ENCODE measurements around the gene DLL3. TPM values are rescaled to one million over a fixed set of nuclear protein-coding genes. Genes with fewer than 3 reads are reported as not detected.
"Not testable (repeated sequence)": the region's sequence is repeated elsewhere in the genome, so short reads cannot be mapped to it uniquely, and the experiment has no call there.

The DLL3 gene
- total RNA-seq, 2 experiments from 2014 or later: 4.4 TPM

DNA sequence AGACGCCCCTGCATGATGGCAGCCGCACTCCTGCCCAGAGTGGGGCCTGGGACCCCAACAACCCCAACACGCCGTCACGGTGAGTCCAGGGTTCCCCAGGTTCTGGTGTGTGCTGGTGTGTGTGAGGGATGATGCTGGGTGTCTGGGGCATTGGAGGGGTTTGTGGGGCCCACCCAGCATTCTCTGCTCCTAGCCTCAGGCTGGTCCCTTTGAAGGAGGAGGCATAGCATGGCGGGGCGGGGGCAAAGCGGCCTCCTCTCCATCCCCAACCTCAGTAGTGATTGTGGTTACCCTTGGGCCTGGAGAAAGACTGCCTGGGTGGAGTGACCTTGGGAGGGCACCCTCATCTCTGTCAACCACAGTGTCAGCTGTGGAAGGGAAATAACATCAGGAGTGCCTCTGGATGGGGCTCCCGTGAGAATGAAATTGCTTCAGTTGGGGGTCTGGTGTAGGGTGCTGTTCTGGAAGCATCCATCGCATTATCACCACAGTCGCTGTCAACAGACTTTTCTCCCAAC lies 25.2 kb upstream of the DLL3 start:
- H3K36me3 ChIP-seq (ENCODE audit: insufficient read depth, low read length): peaks cover 87% of the 10 kb centered on the region
- no peak overlapping the region for H3K27ac ChIP-seq (ENCODE audit: low read depth, low read length, poor library complexity, severe bottlenecking)
- TF ChIP-seq, protein P1, sequence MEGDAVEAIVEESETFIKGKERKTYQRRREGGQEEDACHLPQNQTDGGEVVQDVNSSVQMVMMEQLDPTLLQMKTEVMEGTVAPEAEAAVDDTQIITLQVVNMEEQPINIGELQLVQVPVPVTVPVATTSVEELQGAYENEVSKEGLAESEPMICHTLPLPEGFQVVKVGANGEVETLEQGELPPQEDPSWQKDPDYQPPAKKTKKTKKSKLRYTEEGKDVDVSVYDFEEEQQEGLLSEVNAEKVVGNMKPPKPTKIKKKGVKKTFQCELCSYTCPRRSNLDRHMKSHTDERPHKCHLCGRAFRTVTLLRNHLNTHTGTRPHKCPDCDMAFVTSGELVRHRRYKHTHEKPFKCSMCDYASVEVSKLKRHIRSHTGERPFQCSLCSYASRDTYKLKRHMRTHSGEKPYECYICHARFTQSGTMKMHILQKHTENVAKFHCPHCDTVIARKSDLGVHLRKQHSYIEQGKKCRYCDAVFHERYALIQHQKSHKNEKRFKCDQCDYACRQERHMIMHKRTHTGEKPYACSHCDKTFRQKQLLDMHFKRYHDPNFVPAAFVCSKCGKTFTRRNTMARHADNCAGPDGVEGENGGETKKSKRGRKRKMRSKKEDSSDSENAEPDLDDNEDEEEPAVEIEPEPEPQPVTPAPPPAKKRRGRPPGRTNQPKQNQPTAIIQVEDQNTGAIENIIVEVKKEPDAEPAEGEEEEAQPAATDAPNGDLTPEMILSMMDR (conservative IDR thresholded peaks at IDR 0.05; ENCODE audit: low read length): no peak
- TF ChIP-seq EZH2phosphoT487 (IDR thresholded peaks at IDR 0.05; ENCODE audit: borderline replicate concordance, low read depth, low read length): no peak
- H4K20me1 ChIP-seq (ENCODE audit: insufficient read depth, low read length): no peaks in the 10 kb centered on the region
- ChIA-PET POLR2A (no interaction called here), CTCF (ENCODE audit: unreplicated experiment) (interaction anchor here (1.0 to 1.7 kb wide), 3 partner anchors 24 to 59 kb away, joined by 3 to 7 read pairs (median 5); partner anchors contain the start of gene EID2B)
- no peak overlapping the region for H3K4me3 ChIP-seq (ENCODE audit: low read depth, low read length, poor library complexity, severe bottlenecking)
- no peak for DNase-seq (ENCODE audit: low spot score)
- H2AFZ ChIP-seq (ENCODE audit: low read length): no peak overlapping the region
- intact Hi-C loops (cut with micrococcal nuclease; ENCODE audit: unreplicated experiment): no loop called here
- H3K79me2 ChIP-seq (ENCODE audit: insufficient read depth, low read depth, low read length): no peaks in the 10 kb centered on the region
- no peak overlapping the region for H3K4me2 ChIP-seq (ENCODE audit: low read length)
- H3K9me2 ChIP-seq (ENCODE audit: insufficient read depth, low read length): no peaks in the 10 kb centered on the region
- no TSS peak for BruUV-seq (replicated peaks)
- H3K9me3 ChIP-seq (ENCODE audit: low read length): no peaks in the 10 kb centered on the region
- no peaks in the 10 kb centered on the region for H3K4me1 ChIP-seq (ENCODE audit: insufficient read depth, low read length, poor library complexity, severe bottlenecking)

DNA sequence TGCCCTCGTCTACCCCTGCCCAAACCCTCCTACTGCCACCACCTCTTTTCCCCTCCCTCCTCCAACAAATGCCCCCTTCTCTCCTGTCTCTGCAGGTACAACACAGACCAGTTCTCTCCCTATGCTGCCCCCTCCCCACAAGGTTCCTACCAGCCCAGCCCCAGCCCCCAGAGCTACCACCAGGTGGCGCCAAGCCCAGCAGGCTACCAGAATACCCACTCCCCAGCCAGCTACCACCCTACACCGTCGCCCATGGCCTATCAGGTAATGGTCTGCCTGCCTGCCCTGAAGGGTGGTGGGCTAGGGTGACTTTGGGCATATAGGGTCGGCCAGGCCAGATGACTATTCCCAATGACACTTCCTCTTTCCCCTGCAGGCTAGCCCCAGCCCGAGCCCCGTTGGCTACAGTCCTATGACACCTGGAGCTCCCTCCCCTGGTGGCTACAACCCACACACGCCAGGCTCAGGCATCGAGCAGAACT lies 24.6 kb upstream of the DLL3 start:
- peak; percentile 65 for DNase-seq (ENCODE audit: low spot score)
- CTCF ChIA-PET (ENCODE audit: unreplicated experiment): interaction anchor here (1.0 to 1.7 kb wide), 3 partner anchors 24 to 58 kb away, joined by 3 to 7 read pairs (median 5); partner anchors contain the start of gene EID2B
- no peaks in the 10 kb centered on the region for H3K79me2 ChIP-seq (ENCODE audit: insufficient read depth, low read depth, low read length)
- POLR2A ChIA-PET: no interaction called here
- no peak for TF ChIP-seq EZH2phosphoT487 (IDR thresholded peaks at IDR 0.05; ENCODE audit: borderline replicate concordance, low read depth, low read length)
- TF ChIP-seq, protein P1 (conservative IDR thresholded peaks at IDR 0.05; ENCODE audit: low read length): peak; percentile 86
- no peak overlapping the region for H3K4me3 ChIP-seq (ENCODE audit: low read depth, low read length, poor library complexity, severe bottlenecking)
- no peaks in the 10 kb centered on the region for H3K9me3 ChIP-seq (ENCODE audit: low read length)
- BruUV-seq (replicated peaks): TSS peak; percentile 58
- H4K20me1 ChIP-seq (ENCODE audit: insufficient read depth, low read length): no peaks in the 10 kb centered on the region
- no peak overlapping the region for H3K4me2 ChIP-seq (ENCODE audit: low read length)
- H2AFZ ChIP-seq (ENCODE audit: low read length): no peak overlapping the region
- peaks cover 80% of the 10 kb centered on the region for H3K36me3 ChIP-seq (ENCODE audit: insufficient read depth, low read length)
- no peak overlapping the region for H3K27ac ChIP-seq (ENCODE audit: low read depth, low read length, poor library complexity, severe bottlenecking)
- H3K4me1 ChIP-seq (ENCODE audit: insufficient read depth, low read length, poor library complexity, severe bottlenecking): no peaks in the 10 kb centered on the region
- H3K9me2 ChIP-seq (ENCODE audit: insufficient read depth, low read length): no peaks in the 10 kb centered on the region
- intact Hi-C loops (cut with micrococcal nuclease; ENCODE audit: unreplicated experiment): loop anchor here (1.0 kb wide), 1 partner anchor 58 kb away; the partner anchor contains the start of gene EID2B

DNA sequence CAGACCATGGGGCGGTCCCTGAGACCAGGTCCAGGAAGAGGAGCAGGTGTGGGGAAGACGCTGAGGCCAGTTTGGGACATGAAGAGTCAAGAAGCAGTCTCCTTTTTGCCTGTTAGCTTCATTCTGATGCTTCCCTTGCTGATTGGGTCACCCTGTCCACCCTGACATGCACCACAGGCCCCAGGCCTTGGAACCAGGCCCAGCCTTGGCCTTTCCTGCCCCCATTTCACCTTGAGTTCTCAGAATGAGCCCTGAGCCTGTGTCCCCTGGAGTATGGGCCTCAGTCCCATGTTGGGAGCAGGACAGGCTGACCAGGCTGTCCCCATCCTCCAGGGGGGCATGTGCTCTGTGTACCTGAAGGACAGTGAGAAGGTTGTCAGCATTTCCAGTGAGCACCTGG lies 23.0 kb upstream of the DLL3 start:
- H3K4me3 ChIP-seq (ENCODE audit: low read depth, low read length, poor library complexity, severe bottlenecking): no peak overlapping the region
- H4K20me1 ChIP-seq (ENCODE audit: insufficient read depth, low read length): no peaks in the 10 kb centered on the region
- intact Hi-C loops (cut with micrococcal nuclease; ENCODE audit: unreplicated experiment): no loop called here
- no peak overlapping the region for H3K4me2 ChIP-seq (ENCODE audit: low read length)
- no peak for DNase-seq (ENCODE audit: low spot score)
- peaks cover 9% of the 10 kb centered on the region for H3K4me1 ChIP-seq (ENCODE audit: insufficient read depth, low read length, poor library complexity, severe bottlenecking)
- no peak overlapping the region for H3K27ac ChIP-seq (ENCODE audit: low read depth, low read length, poor library complexity, severe bottlenecking)
- H3K79me2 ChIP-seq (ENCODE audit: insufficient read depth, low read depth, low read length): peaks cover under 1% of the 10 kb centered on the region; the same call in 1 of the 2 replicates
- no peak for TF ChIP-seq EZH2phosphoT487 (IDR thresholded peaks at IDR 0.05; ENCODE audit: borderline replicate concordance, low read depth, low read length)
- TF ChIP-seq, protein P1 (conservative IDR thresholded peaks at IDR 0.05; ENCODE audit: low read length): no peak
- no peaks in the 10 kb centered on the region for H3K9me3 ChIP-seq (ENCODE audit: low read length)
- H3K9me2 ChIP-seq (ENCODE audit: insufficient read depth, low read length): no peaks in the 10 kb centered on the region
- ChIA-PET CTCF (ENCODE audit: unreplicated experiment) (no interaction called here), POLR2A (interaction anchor here (0.6 kb wide), 2 partner anchors 34 to 36 kb away, joined by 3 read pairs; no protein-coding TSS in a partner anchor)
- H3K36me3 ChIP-seq (ENCODE audit: insufficient read depth, low read length): peaks cover 65% of the 10 kb centered on the region
- no TSS peak for BruUV-seq (replicated peaks)
- H2AFZ ChIP-seq (ENCODE audit: low read length): no peak overlapping the region

DNA sequence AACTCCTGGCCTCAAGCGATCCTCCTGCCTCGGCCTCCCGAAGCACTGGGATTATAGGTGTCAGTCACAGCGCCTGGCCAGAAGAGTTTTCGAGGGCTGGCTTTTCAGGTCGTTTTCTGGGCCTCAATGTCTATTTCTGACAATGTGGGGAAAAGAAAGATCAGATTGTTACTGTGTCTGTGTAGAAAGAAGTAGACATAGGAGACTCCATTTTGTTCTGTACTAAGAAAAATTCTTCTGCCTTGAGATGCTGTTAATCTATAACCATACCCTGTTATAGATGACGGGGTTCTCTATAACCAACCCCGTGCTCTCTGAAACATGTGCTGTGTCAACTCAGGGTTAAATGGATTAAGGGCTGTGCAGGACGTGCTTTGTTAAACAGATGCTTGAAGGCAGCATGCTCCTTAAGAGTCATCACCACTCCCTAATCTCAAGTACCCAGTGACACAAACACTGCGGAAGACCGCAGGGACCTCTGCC lies 19.4 kb upstream of the DLL3 start:
- H3K9me2 ChIP-seq (ENCODE audit: insufficient read depth, low read length); H3K4me3 ChIP-seq (ENCODE audit: low read depth, low read length, poor library complexity, severe bottlenecking); intact Hi-C loops (cut with micrococcal nuclease; ENCODE audit: unreplicated experiment); CTCF ChIA-PET (ENCODE audit: unreplicated experiment); BruUV-seq (replicated peaks); H4K20me1 ChIP-seq (ENCODE audit: insufficient read depth, low read length); H3K9me3 ChIP-seq (ENCODE audit: low read length); POLR2A ChIA-PET; DNase-seq (ENCODE audit: low spot score): not testable (repeated sequence)
- 0 out of 2 replicates have a peak overlapping the region, but pooled peaks have one; percentile 70 for H2AFZ ChIP-seq (ENCODE audit: low read length)
- peaks cover 47% of the 10 kb centered on the region for H3K36me3 ChIP-seq (ENCODE audit: insufficient read depth, low read length)
- peaks cover 17% of the 10 kb centered on the region for H3K4me1 ChIP-seq (ENCODE audit: insufficient read depth, low read length, poor library complexity, severe bottlenecking)
- H3K79me2 ChIP-seq (ENCODE audit: insufficient read depth, low read depth, low read length): peaks cover 21% of the 10 kb centered on the region
- peak overlapping the region; percentile 57 for H3K27ac ChIP-seq (ENCODE audit: low read depth, low read length, poor library complexity, severe bottlenecking)
- peak overlapping the region; percentile 69; the same call in 1 of the 2 replicates for H3K4me2 ChIP-seq (ENCODE audit: low read length)
